Caco-2 (cell line): ENCODE measurements around the gene FIBCD1. TPM values are rescaled to one million over a fixed set of nuclear protein-coding genes. Genes with fewer than 3 reads are reported as not detected.

Experiments
- BruUV-seq: library from RNA; stranded (reverse); fragments of 400-500 nt; replicated peaks from 2 replicates; lab custom pipeline; 2021; lab: Mats Ljungman, UMichigan
- CTCF ChIA-PET: fragments of 300-600 bp; sonication (Branson Sonifier 250); formaldehyde crosslinking; loops from one replicate; lab custom pipeline; 2022; ENCODE audit warnings: antibody characterized with exemption; lab: Charles Lee
- POLR2A ChIA-PET: fragments of 300-600 bp; sonication (Branson Sonifier 250); formaldehyde crosslinking; loops from one replicate; lab custom pipeline; 2022; ENCODE audit warnings: antibody characterized with exemption; lab: Charles Lee
- DNase-seq, 2 experiments: peaks; one replicate each; pipeline versions ENCODE4 v3.0.0 to v3.0.0-alpha.2; 2020 to 2022
- H3K27me3 ChIP-seq: replicated peaks from 2 replicates; pipeline ENCODE4 v1.6.0; 2011; ENCODE audit warnings: low read length; ENCODE audit not compliant: control insufficient read depth, insufficient read depth
- H3K36me3 ChIP-seq: 2 replicates; pipeline ENCODE4 v1.5.1; 2011; ENCODE audit warnings: low read length; ENCODE audit not compliant: control insufficient read depth, insufficient read depth
- H3K4me1 ChIP-seq: fragments of 250-450 bp; sonication (Bioruptor Pico); 2 replicates; pipeline ENCODE4 v1.5.1; 2020; ENCODE audit warnings: mild to moderate bottlenecking
- H3K4me3 ChIP-seq: 2 replicates; pipeline ENCODE4 v1.5.1; 2011; ENCODE audit warnings: low read depth, mild to moderate bottlenecking, control low read depth, low read length
- H3K9me3 ChIP-seq: fragments of 250-450 bp; sonication (Bioruptor Pico); 2 replicates; pipeline ENCODE4 v1.5.1; 2020; ENCODE audit warnings: mild to moderate bottlenecking, moderate library complexity
- H3K27ac Mint-ChIP-seq: one replicate; pipeline ENCODE4 v1.8.0; 2022; ENCODE audit warnings: mixed read lengths; ENCODE audit not compliant: unreplicated experiment
- H3K27me3 Mint-ChIP-seq: one replicate; pipeline ENCODE4 v1.8.0; 2022; ENCODE audit warnings: mixed read lengths; ENCODE audit not compliant: insufficient read depth, unreplicated experiment
- H3K36me3 Mint-ChIP-seq: one replicate; pipeline ENCODE4 v1.8.0; 2022; ENCODE audit warnings: mild to moderate bottlenecking, mixed read lengths; ENCODE audit not compliant: insufficient read depth, unreplicated experiment
- H3K4me1 Mint-ChIP-seq: one replicate; pipeline ENCODE4 v1.8.0; 2022; ENCODE audit warnings: low read depth, mixed read lengths; ENCODE audit not compliant: unreplicated experiment
- H3K4me3 Mint-ChIP-seq: one replicate; pipeline ENCODE4 v1.8.0; 2022; ENCODE audit warnings: mild to moderate bottlenecking, moderate library complexity, mixed read lengths; ENCODE audit not compliant: unreplicated experiment
- H3K9me3 Mint-ChIP-seq: one replicate; pipeline ENCODE4 v1.8.0; 2022; ENCODE audit warnings: mixed read lengths; ENCODE audit not compliant: unreplicated experiment
- intact Hi-C: fragments of 100-400 bp; cut with micrococcal nuclease; formaldehyde crosslinking; loops from one replicate; pipeline ENCODE4 v1.10.0; 2022; ENCODE audit not compliant: unreplicated experiment
- total RNA-seq: library from RNA; stranded (reverse); gene quantifications from 2 replicates; pipeline ENCODE4 v1.2.3, GENCODE V29; 2022
- TF ChIP-seq, protein P1 (sequence below), 2 experiments: fragments of 200-600 bp in 1 of 2; IDR thresholded peaks; 1 replicate in 1 of 2; 2 replicates in 1 of 2; pipeline versions ENCODE4 v1.5.1 to v1.8.0; 2011 to 2022; ENCODE audit warnings: antibody characterized with exemption in 1 of 2, control low read depth in 1 of 2, inconsistent platforms in 1 of 2, low read depth in 1 of 2, low read length in 1 of 2, mild to moderate bottlenecking in 1 of 2, moderate library complexity in 1 of 2; ENCODE audit not compliant: insufficient read depth in 1 of 2, severe bottlenecking in 1 of 2, unreplicated experiment in 1 of 2

The FIBCD1 gene
- total RNA-seq, 1 experiment from 2014 or later: not detected

GRCh38 chr9:130936285-130937117 is 2.5 kb downstream of the FIBCD1 start:
- DNase-seq: peak in 1 of 2 experiments; percentile 67
- no peak overlapping the region for H3K4me3 ChIP-seq

DNA sequence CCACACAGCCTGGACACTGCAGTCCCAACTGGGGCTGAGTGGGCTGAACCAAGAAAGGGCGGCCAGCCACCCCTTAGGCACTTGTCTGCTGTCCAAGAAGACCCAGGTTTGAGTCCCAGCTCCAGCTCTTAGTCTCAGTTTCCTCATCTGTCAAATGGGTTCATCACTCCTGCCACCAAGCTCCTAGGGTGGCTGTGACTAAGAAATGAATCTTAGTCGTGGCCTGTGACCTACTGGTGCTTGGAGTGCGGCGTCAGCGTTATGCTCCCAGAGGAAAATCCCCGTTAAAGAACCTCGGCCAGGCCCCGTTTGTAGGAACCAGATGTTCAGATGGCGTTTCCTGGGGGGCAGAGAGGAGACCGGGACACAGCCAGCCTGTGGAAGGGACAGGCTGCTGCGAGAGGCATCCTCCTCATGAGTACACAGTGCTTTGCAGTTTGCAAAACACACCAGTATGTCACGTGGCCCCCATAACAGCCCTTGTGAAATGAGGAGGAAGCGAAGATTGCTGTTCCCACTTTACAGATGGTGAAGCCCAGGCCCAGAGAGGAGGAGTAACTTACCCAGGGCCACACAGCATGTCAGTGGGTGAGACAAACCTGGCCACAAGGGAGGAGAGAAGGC is 3.3 kb downstream of the FIBCD1 start:
- H3K27ac Mint-ChIP-seq: no peak overlapping the region
- H3K9me3 Mint-ChIP-seq: no peaks in the 10 kb centered on the region
- no TSS peak for BruUV-seq
- no peaks in the 10 kb centered on the region for H3K36me3 ChIP-seq
- no peak overlapping the region for H3K4me3 ChIP-seq
- no peak for DNase-seq
- peaks cover 23% of the 10 kb centered on the region for H3K27me3 Mint-ChIP-seq
- H3K36me3 Mint-ChIP-seq: peaks cover 6% of the 10 kb centered on the region
- no peak overlapping the region for H3K4me3 Mint-ChIP-seq
- intact Hi-C loops: no loop called here
- H3K9me3 ChIP-seq: no peaks in the 10 kb centered on the region
- POLR2A ChIA-PET: no interaction called here
- CTCF ChIA-PET: no interaction called here
- TF ChIP-seq, protein P1, sequence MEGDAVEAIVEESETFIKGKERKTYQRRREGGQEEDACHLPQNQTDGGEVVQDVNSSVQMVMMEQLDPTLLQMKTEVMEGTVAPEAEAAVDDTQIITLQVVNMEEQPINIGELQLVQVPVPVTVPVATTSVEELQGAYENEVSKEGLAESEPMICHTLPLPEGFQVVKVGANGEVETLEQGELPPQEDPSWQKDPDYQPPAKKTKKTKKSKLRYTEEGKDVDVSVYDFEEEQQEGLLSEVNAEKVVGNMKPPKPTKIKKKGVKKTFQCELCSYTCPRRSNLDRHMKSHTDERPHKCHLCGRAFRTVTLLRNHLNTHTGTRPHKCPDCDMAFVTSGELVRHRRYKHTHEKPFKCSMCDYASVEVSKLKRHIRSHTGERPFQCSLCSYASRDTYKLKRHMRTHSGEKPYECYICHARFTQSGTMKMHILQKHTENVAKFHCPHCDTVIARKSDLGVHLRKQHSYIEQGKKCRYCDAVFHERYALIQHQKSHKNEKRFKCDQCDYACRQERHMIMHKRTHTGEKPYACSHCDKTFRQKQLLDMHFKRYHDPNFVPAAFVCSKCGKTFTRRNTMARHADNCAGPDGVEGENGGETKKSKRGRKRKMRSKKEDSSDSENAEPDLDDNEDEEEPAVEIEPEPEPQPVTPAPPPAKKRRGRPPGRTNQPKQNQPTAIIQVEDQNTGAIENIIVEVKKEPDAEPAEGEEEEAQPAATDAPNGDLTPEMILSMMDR (IDR thresholded peaks at IDR 0.05; ENCODE audit: insufficient read depth in 1 of 2, low read depth in 1 of 2, low read length in 1 of 2, severe bottlenecking in 1 of 2, unreplicated experiment in 1 of 2): no peak
- H3K4me1 Mint-ChIP-seq: peaks cover 14% of the 10 kb centered on the region
- peaks cover 30% of the 10 kb centered on the region for H3K4me1 ChIP-seq
- peaks cover 1% of the 10 kb centered on the region; the same call in 1 of the 2 replicates for H3K27me3 ChIP-seq

More at GRCh38 chr9:130936285-130937117, 2.5 kb downstream of the FIBCD1 start:
- no peaks in the 10 kb centered on the region for H3K9me3 ChIP-seq
- TF ChIP-seq, protein P1 (IDR thresholded peaks at IDR 0.05; ENCODE audit: insufficient read depth in 1 of 2, low read depth in 1 of 2, low read length in 1 of 2, severe bottlenecking in 1 of 2, unreplicated experiment in 1 of 2): no peak
- Mint-ChIP-seq H3K4me3 (peak overlapping the region; percentile 53), H3K36me3 (peaks cover 6% of the 10 kb centered on the region), H3K27me3 (peaks cover 26% of the 10 kb centered on the region), H3K27ac (no peak overlapping the region), H3K9me3 (no peaks in the 10 kb centered on the region), H3K4me1 (peaks cover 14% of the 10 kb centered on the region)
- intact Hi-C loops: no loop called here
- CTCF ChIA-PET: interaction anchor here (0.9 kb wide), 1 partner anchor 62 kb away, joined by 3 read pairs; no protein-coding TSS in a partner anchor
- BruUV-seq: no TSS peak
- peaks cover 35% of the 10 kb centered on the region for H3K4me1 ChIP-seq
- POLR2A ChIA-PET: no interaction called here
- peaks cover 1% of the 10 kb centered on the region; the same call in 1 of the 2 replicates for H3K27me3 ChIP-seq
- no peaks in the 10 kb centered on the region for H3K36me3 ChIP-seq
